ENCODE measurements around the gene PARP8.

DNA sequence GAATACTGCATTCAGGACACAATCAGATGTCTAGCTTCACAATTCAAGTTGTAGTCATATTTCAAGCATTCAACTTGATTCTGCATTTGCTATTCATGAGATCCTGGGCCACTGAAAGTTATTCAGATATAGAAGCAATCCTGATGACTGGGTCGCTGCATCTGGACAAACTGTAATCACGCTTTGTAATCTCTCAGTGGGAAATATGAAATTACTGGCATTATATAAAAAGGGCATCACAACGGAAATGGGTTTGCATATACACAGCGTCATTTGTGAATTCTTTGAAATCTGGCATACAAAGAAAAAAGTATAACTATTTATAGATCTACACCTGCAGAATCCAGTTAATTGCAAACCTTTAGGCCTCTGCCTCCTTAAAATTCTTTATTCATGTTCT, 102.2 kb downstream of the PARP8 start:
- TF ChIP-seq, protein P1, sequence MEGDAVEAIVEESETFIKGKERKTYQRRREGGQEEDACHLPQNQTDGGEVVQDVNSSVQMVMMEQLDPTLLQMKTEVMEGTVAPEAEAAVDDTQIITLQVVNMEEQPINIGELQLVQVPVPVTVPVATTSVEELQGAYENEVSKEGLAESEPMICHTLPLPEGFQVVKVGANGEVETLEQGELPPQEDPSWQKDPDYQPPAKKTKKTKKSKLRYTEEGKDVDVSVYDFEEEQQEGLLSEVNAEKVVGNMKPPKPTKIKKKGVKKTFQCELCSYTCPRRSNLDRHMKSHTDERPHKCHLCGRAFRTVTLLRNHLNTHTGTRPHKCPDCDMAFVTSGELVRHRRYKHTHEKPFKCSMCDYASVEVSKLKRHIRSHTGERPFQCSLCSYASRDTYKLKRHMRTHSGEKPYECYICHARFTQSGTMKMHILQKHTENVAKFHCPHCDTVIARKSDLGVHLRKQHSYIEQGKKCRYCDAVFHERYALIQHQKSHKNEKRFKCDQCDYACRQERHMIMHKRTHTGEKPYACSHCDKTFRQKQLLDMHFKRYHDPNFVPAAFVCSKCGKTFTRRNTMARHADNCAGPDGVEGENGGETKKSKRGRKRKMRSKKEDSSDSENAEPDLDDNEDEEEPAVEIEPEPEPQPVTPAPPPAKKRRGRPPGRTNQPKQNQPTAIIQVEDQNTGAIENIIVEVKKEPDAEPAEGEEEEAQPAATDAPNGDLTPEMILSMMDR (IDR thresholded peaks at IDR 0.05 in 8 of 11, conservative IDR thresholded peaks at IDR 0.05 in 3 of 11): no peak
- TF ChIP-seq POLR2A (IDR thresholded peaks at IDR 0.05) (no peak), POLR2AphosphoS5 (IDR thresholded peaks at IDR 0.05) (no peak)

Data from spleen (tissue), 7 donors.